Measurements from ENCODE around the gene TESMIN.

- TF ChIP-seq POLR2A (IDR thresholded peaks at IDR 0.05) (no peak), CTCF (IDR thresholded peaks at IDR 0.05) (no peak)
These were observed 77.9 kb downstream of the TESMIN start for GRCh38 chr11:68673306-68673945.
